HEK293 (cell line): ENCODE measurements around the gene NUMB.

ENCODE experiments used
- SETDB1 ChIP-seq: IDR thresholded peaks from one replicate; pipeline ENCODE4 v1.6.1; 2017; ENCODE audit warnings: mild to moderate bottlenecking, low read length, moderate library complexity, mixed read lengths; ENCODE audit not compliant: insufficient read length
- ZNF138 ChIP-seq: fragments of 450-650 bp; formaldehyde crosslinking; IDR thresholded peaks from 2 replicates; pipeline ENCODE4 v1.5.1; 2016; ENCODE audit warnings: missing biosample characterization, missing genetic modification characterization, borderline replicate concordance
- ZNF214 ChIP-seq: fragments of 450-650 bp; formaldehyde crosslinking; IDR thresholded peaks from 2 replicates; pipeline ENCODE4 v1.5.1; 2017; ENCODE audit warnings: missing biosample characterization, mild to moderate bottlenecking, missing genetic modification characterization, borderline replicate concordance
- ZNF302 ChIP-seq: fragments of 450-650 bp; formaldehyde crosslinking; IDR thresholded peaks from 2 replicates; pipeline ENCODE4 v1.5.1; 2016; ENCODE audit warnings: missing biosample characterization, missing genetic modification characterization, low read depth
- ZNF426 ChIP-seq: fragments of 450-650 bp; formaldehyde crosslinking; IDR thresholded peaks from 2 replicates; pipeline ENCODE4 v1.5.1; 2017; ENCODE audit warnings: missing biosample characterization, missing genetic modification characterization, mild to moderate bottlenecking, inconsistent platforms, moderate library complexity
- ZNF473 ChIP-seq: fragments of 450-650 bp; formaldehyde crosslinking; IDR thresholded peaks from 2 replicates; pipeline ENCODE4 v1.5.1; 2017; ENCODE audit warnings: missing biosample characterization, missing genetic modification characterization
- ZNF530 ChIP-seq: fragments of 450-650 bp; formaldehyde crosslinking; IDR thresholded peaks from 2 replicates; pipeline ENCODE4 v1.5.1; 2016; ENCODE audit warnings: low read depth, missing biosample characterization, missing genetic modification characterization
- ZNF670 ChIP-seq: fragments of 450-650 bp; formaldehyde crosslinking; IDR thresholded peaks from 2 replicates; pipeline ENCODE4 v1.5.1; 2016; ENCODE audit warnings: missing biosample characterization, missing genetic modification characterization, low read depth
- ZNF704 ChIP-seq: fragments of 450-650 bp; formaldehyde crosslinking; IDR thresholded peaks from 2 replicates; pipeline ENCODE4 v1.5.1; 2016; ENCODE audit warnings: missing biosample characterization, missing genetic modification characterization
- TF ChIP-seq, protein P1 (sequence below): fragments of 450-650 bp; formaldehyde crosslinking; IDR thresholded peaks from 2 replicates; pipeline ENCODE4 v1.5.1; 2016; ENCODE audit warnings: missing biosample characterization, missing genetic modification characterization
- TF ChIP-seq, protein P2 (sequence below): fragments of 450-650 bp; formaldehyde crosslinking; IDR thresholded peaks from 2 replicates; pipeline ENCODE4 v1.5.1; 2017; ENCODE audit warnings: missing biosample characterization, missing genetic modification characterization
- TF ChIP-seq, protein P3 (sequence below): fragments of 450-650 bp; formaldehyde crosslinking; optimal IDR thresholded peaks from 2 replicates; pipeline ENCODE3; 2016; ENCODE audit warnings: missing biosample characterization, mild to moderate bottlenecking, missing genetic modification characterization
- TF ChIP-seq, protein P4 (sequence below): fragments of 450-650 bp; formaldehyde crosslinking; IDR thresholded peaks from 2 replicates; pipeline ENCODE4 v1.5.1; 2016; ENCODE audit warnings: missing biosample characterization, missing genetic modification characterization

DNA sequence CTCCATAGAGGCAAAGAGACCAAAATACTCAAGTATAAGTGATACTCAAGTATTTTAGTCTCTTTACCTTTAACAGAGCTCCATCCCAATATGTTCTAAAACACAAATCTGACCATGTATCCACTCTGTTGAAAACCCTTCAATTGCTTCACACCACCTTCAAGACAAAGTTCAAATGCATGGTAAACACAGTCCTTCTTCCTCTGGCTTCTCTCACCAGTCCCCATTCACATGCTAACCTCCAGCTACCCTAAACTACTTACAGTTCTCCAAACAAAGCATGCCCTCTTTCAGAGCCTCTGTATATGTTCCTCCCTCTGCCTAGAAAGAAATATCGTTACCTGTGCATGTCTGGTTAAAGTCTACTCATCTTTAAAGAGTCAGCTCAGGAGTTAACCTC, 100.2 kb downstream of the NUMB start:
- no peak for TF ChIP-seq ZNF473 (tag by site-specific recombination)
- TF ChIP-seq, protein P1, sequence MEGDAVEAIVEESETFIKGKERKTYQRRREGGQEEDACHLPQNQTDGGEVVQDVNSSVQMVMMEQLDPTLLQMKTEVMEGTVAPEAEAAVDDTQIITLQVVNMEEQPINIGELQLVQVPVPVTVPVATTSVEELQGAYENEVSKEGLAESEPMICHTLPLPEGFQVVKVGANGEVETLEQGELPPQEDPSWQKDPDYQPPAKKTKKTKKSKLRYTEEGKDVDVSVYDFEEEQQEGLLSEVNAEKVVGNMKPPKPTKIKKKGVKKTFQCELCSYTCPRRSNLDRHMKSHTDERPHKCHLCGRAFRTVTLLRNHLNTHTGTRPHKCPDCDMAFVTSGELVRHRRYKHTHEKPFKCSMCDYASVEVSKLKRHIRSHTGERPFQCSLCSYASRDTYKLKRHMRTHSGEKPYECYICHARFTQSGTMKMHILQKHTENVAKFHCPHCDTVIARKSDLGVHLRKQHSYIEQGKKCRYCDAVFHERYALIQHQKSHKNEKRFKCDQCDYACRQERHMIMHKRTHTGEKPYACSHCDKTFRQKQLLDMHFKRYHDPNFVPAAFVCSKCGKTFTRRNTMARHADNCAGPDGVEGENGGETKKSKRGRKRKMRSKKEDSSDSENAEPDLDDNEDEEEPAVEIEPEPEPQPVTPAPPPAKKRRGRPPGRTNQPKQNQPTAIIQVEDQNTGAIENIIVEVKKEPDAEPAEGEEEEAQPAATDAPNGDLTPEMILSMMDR, result no peak
- TF ChIP-seq, protein P2, sequence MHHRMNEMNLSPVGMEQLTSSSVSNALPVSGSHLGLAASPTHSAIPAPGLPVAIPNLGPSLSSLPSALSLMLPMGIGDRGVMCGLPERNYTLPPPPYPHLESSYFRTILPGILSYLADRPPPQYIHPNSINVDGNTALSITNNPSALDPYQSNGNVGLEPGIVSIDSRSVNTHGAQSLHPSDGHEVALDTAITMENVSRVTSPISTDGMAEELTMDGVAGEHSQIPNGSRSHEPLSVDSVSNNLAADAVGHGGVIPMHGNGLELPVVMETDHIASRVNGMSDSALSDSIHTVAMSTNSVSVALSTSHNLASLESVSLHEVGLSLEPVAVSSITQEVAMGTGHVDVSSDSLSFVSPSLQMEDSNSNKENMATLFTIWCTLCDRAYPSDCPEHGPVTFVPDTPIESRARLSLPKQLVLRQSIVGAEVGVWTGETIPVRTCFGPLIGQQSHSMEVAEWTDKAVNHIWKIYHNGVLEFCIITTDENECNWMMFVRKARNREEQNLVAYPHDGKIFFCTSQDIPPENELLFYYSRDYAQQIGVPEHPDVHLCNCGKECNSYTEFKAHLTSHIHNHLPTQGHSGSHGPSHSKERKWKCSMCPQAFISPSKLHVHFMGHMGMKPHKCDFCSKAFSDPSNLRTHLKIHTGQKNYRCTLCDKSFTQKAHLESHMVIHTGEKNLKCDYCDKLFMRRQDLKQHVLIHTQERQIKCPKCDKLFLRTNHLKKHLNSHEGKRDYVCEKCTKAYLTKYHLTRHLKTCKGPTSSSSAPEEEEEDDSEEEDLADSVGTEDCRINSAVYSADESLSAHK (tag by site-specific recombination), result no peak
- TF ChIP-seq ZNF530 (tag by site-specific recombination), result no peak
- no peak for TF ChIP-seq SETDB1
- no peak for TF ChIP-seq ZNF670 (tag by site-specific recombination)
- no peak for TF ChIP-seq ZNF426 (tag by site-specific recombination)
- TF ChIP-seq ZNF302 (tag by site-specific recombination), result no peak
- TF ChIP-seq ZNF704 (tag by site-specific recombination), result no peak
- TF ChIP-seq, protein P3, sequence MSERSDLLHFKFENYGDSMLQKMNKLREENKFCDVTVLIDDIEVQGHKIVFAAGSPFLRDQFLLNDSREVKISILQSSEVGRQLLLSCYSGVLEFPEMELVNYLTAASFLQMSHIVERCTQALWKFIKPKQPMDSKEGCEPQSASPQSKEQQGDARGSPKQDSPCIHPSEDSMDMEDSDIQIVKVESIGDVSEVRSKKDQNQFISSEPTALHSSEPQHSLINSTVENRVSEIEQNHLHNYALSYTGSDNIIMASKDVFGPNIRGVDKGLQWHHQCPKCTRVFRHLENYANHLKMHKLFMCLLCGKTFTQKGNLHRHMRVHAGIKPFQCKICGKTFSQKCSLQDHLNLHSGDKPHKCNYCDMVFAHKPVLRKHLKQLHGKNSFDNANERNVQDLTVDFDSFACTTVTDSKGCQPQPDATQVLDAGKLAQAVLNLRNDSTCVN (tag by site-specific recombination), result no peak
- TF ChIP-seq ZNF138 (tag by site-specific recombination), result no peak
- TF ChIP-seq ZNF214, result no peak
- TF ChIP-seq, protein P4, sequence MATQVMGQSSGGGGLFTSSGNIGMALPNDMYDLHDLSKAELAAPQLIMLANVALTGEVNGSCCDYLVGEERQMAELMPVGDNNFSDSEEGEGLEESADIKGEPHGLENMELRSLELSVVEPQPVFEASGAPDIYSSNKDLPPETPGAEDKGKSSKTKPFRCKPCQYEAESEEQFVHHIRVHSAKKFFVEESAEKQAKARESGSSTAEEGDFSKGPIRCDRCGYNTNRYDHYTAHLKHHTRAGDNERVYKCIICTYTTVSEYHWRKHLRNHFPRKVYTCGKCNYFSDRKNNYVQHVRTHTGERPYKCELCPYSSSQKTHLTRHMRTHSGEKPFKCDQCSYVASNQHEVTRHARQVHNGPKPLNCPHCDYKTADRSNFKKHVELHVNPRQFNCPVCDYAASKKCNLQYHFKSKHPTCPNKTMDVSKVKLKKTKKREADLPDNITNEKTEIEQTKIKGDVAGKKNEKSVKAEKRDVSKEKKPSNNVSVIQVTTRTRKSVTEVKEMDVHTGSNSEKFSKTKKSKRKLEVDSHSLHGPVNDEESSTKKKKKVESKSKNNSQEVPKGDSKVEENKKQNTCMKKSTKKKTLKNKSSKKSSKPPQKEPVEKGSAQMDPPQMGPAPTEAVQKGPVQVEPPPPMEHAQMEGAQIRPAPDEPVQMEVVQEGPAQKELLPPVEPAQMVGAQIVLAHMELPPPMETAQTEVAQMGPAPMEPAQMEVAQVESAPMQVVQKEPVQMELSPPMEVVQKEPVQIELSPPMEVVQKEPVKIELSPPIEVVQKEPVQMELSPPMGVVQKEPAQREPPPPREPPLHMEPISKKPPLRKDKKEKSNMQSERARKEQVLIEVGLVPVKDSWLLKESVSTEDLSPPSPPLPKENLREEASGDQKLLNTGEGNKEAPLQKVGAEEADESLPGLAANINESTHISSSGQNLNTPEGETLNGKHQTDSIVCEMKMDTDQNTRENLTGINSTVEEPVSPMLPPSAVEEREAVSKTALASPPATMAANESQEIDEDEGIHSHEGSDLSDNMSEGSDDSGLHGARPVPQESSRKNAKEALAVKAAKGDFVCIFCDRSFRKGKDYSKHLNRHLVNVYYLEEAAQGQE (tag by site-specific recombination), result no peak
